IPS-NIHi11 (cell line): Measurements from ENCODE around the gene APOC1.
"Not testable (repeated sequence)": the region's sequence is repeated elsewhere in the genome, so short reads cannot be mapped to it uniquely, and the experiment has no call there.

Experiments used
- DNase-seq: peaks from one replicate; pipeline ENCODE4 v3.0.0; 2012; ENCODE audit warnings: mixed read lengths, low spot score

APOC1 gene

DNA sequence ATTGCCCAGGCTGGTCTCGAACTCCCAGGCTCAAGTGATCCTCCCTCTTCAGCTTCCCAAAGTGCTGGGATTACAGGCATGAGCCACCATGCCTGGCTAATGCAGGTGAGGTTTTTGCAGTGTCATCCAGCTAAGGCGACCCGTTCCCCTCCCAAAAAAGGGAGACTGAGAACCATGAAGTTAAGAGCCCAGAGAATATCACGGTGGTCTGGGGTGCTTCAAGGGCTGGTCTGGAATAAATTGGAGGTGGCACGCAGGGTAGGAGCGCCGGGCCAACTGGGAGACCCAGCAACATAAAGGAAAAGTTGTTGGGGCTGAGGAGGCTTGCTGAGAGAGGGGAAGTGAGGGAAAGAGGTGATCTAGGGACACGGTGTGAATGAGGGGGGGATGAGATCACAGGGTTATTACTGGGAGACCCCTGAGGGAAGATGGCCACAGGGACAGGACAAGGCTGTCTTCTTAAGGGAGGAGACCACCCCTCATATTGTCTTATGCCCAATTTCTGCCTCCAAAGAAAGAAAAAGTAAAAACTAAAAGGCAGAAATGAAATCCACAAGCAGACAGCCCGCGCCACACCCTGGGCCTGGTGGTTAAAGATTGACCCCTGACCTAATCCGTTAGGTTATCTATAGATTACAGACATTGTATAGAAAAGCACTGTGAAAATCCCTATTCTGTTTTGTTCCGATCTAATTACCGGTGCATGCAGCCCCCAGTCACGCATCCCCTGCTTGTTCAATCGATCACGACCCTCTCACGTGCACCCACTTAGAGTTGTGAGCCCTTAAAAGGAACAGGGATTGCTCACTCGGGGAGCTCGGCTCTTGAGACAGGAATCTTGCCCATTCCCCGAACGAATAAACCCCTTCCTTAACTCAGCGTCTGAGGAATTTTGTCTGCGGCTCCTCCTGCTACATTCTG, 636 bp upstream of the APOC1 start:
- not testable (repeated sequence) for DNase-seq

DNA sequence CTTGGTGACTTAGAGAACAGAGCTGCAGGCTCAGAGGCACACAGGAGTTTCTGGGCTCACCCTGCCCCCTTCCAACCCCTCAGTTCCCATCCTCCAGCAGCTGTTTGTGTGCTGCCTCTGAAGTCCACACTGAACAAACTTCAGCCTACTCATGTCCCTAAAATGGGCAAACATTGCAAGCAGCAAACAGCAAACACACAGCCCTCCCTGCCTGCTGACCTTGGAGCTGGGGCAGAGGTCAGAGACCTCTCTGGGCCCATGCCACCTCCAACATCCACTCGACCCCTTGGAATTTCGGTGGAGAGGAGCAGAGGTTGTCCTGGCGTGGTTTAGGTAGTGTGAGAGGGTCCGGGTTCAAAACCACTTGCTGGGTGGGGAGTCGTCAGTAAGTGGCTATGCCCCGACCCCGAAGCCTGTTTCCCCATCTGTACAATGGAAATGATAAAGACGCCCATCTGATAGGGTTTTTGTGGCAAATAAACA, 9.9 kb downstream of the APOC1 start:
- DNase-seq = no peak

DNA sequence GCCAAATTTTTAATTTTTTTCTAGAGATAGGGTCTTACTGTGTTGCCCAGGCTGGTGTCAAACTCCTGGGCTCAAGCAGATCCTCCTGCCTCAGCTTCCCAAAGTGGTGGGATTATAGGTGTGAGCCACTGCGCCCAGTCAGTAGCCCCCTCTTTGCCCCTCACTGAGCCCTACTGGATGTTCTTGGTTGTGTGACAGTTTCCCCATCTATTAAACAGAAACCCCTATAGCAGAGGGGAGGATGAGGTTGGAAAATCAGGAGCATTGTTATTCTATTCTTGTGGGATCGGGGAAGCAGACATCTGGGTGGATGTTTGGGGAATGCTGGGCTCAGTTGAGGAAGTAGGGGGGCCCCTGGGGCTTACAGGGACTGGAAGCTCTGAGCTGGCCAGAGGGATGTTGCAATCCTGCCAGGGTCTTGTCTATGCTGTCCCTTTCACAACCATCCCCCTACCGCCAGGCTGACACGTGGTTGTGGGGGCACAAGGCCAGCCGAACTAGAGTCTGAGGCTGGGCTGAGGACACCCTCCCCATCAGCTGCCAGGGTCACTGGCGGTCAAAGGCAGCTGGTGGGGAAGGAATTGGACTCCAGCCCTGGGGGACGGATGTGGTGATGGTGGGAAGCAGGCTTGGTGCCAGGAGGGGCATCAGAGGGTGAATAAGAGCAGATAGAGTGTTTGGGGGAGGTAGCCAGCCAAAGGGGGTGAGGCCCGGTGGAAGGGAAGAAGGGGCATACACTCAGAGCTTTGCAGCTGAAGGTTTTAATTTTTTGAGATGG, 10.9 kb downstream of the APOC1 start:
- no peak for DNase-seq

DNA sequence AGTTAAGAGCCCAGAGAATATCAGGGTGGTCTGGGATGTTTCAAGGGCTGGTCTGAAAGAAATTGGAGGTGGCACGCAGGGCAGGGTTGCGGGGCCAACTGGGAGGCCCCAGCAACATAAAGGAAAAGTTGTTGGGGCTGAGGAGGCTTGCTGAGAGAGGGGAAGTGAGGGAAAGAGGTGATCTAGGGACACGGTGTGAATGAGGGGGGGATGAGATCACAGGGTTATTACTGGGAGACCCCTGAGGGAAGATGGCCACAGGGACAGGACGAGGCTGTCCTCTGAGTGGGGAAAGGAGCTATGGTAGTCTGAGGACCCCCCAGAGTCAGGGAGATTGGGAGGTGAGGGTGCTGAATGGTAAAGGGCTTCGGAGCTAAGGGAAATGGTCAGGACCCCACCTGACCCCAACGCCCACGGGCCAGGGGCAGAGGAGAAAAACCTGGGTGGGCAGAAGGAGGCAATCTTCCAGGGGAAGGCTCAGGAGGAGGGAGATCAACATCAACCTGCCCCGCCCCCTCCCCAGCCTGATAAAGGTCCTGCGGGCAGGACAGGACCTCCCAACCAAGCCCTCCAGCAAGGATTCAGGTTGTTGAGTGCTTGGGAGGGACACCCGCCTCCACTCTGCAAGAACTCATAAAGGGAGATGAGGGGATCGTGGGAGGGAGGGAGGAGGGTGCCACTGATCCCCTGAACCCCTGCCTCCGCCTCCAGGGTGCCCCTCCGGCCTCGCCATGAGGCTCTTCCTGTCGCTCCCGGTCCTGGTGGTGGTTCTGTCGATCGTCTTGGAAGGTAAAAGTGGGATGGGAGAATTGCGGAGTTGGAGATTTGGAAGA, 12.1 kb downstream of the APOC1 start:
- not testable (repeated sequence) for DNase-seq

DNA sequence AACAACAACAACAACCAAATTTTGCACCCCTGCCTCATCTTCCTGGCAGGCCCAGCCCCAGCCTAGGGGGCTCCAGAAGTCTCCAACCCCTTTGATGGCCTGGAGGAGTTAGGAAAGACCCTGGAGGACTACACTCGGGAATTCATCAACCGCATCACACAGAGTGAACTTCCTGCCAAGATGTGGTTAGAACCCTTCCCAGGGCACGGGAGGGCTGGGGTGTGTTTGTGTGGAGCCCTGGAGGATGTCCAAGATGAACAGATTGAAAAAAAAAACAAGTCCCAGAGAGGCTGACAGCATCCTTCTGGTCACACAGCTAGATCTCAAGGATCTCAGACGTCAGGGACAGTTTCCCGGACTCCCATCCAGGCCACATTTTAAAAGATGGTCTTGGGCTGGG, 13.3 kb downstream of the APOC1 start:
- DNase-seq = no peak

DNA sequence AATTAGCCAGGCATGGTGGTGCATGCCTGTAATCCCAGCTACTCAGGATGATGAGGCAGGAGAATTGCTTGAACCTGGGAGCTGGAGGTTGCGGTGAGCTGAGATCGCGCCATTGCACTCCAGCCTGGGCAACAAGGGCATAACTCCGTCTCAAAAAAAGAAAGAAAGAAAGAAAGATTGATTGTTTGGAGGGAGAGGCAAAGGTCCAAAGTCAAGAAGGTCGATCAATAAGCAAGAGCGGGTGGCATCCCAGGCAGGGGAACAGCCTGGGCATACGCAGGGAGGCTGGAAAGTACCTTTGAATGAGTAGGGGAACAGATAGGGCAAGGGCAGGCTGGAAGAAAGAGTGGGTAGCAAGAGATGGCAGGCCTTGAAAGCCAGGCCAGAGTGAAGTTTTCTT, 15.7 kb downstream of the APOC1 start:
- no peak for DNase-seq

DNA sequence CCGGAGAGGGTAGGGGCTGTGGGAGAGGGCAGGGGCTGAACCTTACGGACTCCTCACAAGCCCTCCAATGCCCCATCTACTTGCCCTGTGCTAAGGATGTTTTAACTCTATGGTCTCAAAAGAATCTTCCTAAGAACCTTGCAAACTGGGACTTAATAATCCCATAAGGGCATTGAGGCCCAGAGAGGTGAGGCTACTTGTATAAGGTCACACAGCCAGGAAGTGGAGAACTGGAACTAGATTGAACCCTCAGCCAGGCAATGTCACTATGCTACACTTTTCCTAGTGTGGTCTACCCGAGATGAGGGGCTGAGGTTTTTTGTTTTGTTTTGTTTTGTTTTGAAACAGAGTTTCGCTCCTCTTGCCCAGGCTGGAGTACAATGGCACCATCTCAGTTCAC, 17.1 kb downstream of the APOC1 start:
- DNase-seq = no peak

DNA sequence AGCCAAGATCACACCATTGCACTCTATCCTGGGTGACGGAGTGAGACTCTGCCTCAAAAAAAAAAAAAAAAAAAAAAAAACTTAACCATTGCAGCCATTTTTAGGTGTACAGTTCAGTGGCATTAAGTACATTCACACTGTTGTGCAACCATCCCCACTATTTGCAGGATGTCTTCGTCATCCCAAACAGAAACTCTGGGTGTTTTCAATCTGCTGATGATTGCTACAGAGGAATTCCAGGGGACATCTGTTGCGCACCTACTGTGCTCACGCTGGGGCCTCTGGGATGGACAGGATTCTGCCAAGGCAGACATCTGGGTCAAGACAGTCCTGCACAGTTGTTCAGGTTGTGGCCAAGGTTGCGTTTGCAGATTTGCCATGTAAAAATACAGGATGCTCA, 25.3 kb downstream of the APOC1 start:
- DNase-seq = no peak

DNA sequence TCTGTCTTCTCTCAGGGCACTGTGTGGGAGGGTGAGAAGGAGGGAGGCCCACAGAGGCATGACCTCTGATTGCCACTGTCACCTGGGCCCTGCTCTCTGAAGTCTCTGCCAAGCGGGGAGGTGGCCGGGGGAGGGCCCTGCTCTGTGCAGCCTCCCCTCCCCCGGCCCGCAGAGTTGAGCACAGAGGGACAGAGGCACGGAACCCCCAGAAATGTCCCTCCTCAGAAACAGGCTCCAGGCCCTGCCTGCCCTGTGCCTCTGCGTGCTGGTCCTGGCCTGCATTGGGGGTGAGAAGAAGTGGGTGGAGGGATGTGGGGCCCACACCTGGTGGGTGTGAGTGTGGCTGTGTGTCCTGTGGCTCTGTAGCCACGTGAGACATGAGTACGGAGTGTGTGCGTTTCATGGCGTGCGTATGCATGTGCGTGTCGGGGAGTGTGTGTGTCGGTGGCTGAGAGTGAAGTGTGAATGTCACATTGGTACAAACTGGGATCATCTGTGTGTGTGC, 27.7 kb downstream of the APOC1 start, which contains the start of gene APOC4:
APOC4 (plus strand) TSS at position 171 of the 505 bp plus-strand sequence; CDS start at position 212, 41 bp downstream.
- DNase-seq = no peak

DNA sequence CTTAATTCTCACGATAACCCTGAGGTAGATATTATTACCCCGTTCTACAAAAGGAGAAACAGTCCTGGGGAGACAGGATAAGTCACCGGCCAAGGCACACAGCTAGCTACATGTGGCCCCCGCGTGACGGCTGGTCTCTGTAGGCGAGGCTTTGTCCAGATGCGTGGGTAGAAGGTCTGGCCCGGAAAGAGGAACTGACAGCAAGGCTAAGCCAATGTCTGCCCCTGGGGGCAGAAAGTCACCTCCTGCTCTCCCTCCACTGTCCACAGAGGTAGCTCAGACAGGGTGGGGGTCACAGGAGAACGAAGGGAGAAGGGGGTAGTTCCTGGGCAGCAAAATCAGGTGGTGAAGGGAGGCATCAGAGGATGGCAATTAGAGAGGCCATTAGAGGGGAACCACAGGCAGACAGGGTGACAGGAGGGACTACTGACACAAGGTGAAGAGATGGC, 29.4 kb downstream of the APOC1 start:
- peak; percentile 25 for DNase-seq

DNA sequence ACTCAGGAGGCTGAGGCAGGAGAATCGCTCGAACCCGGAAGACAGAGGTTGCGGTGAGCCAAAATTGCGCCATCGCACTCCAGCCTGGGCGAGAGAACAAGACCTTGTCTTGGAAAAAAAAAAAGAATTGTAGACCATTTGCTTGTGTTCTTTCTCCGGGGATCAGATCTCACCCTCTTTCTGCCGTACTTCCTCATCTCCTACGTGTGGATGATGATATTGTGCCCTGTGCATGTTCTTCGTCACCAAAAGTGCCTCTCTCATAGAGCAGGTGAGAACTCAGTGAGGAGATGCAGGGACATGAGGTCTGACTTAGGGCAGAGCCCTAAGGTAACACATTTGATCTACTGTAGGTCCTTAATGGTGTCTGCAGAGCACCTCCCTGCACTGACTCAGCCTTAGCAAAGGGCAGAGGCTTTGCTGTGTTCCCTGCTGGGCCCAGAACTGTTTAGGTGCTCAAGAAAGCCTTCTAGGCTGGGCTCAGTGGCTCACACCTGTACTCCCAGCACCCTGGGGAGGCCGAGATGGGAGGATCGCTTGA, 32.7 kb downstream of the APOC1 start:
- DNase-seq = no peak

DNA sequence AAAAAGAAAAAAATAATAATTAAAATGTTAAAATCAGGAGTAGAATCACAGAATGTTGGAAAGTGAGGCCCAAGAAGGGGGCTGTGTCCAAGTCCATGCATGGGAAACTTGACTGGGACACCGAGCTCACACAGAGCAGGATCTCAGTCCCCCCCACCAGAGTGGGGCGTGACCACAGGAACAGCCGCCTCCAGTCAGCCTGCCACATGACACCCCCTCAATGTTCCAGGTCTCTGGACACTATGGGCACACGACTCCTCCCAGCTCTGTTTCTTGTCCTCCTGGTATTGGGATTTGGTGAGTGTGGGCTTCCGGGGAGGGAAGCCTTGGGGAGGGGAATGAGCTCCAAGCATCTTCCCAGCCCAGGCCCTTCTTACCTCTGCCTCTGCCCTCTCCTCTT, 33.8 kb downstream of the APOC1 start:
- DNase-seq = no peak

DNA sequence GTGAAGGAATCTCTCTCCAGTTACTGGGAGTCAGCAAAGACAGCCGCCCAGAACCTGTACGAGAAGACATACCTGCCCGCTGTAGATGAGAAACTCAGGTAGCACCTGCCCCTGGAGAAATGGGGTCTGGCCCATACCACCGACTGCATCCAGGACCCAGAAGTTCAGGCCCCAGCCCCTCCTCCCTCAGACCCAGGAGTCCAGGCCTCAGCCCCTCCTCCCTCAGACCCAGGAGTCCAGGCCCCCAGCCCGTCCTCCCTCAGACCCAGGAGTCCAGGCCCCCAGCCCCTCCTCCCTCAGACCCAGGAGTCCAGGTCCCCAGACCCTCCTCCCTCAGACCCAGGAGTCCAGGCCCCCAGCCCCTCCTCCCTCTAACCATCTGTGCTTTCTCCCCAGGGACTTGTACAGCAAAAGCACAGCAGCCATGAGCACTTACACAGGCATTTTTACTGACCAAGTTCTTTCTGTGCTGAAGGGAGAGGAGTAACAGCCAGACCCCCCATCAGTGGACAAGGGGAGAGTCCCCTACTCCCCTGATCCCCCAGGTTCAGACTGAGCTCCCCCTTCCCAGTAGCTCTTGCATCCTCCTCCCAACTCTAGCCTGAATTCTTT, 34.5 kb downstream of the APOC1 start:
- DNase-seq = no peak

DNA sequence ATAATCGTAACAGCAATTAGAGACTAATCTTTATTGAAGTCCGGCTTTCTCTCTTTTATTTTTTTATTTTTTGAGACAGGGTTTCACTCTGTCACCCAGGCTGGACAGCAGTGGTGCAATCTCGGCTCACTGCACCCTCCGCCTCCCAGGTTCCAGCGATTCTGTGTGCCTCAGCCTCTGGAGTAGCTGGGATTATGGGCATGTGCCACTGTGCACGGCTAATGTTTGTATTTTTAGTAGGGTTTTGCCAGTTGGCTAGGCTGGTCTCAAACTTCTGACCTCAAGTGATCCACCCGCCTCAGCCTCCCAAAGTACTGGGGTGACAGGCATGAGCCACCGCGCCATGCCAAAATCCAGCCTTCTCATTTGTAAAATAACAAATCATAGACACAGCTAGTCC, 35.1 kb downstream of the APOC1 start:
- DNase-seq = no peak

DNA sequence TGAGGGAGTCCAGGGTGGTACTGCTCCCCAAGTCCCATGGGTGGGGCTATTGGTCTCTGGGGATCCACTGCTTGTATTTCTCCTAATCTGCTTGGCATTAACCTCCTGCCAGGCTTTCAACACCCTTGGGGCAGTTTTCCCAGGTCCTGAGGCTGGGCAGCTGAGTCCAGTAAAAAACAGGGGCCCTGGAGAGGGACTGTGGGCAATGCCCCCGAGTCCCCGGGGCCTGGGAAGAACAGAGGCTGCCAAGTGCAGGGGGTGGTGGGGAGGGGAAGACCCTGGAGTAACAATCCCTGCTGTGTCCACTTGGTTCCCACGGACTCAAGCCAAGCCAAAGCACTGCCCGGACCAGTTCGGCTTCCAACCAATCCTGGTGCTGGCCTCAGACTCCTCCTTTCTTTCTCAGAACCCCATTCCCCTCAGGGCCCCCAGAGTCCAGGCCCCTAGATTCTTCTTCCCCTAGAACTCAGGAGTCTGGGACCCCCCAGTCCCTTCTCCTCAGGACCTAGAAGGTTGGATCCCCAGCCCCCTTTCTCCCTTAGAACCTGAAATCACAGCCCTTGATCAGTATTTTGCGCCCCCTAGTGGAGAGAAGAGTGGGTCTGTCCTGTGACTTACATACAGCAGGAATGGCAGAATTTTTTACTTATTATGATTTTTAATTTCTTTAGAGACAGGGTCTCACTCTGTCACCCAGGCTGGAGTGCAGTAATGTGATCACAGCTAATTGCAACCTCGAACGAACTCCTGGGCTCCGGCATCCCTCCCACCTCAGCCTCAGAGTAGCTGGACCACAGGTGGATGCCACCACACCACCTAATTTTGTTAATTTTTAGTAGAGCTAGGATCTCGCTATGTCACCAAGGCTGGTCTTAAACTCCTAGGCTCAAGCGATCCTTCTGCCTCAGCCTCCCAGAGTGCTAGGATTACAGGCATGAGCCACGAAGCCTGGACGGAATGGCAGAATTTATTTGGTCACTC, 37.1 kb downstream of the APOC1 start:
- DNase-seq = peak; percentile 85

DNA sequence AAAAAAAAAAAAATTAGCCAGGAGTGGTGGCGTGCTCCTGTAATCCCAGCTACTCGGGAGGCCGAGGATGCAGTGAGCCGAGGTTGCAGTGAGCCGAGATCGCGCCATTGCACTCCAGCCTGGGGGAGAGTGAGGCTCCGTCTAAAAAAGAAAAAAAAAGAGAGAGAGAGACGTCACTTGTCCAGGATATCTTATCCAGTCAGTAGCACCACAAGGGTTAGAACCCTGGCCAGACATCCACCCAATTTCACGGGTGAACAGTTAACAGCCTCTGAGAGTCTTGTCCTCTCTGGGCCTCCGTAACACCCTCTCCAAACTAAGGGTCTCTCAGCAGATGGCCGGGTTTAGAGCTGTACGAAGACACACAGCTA, 39.9 kb downstream of the APOC1 start:
- DNase-seq = no peak

DNA sequence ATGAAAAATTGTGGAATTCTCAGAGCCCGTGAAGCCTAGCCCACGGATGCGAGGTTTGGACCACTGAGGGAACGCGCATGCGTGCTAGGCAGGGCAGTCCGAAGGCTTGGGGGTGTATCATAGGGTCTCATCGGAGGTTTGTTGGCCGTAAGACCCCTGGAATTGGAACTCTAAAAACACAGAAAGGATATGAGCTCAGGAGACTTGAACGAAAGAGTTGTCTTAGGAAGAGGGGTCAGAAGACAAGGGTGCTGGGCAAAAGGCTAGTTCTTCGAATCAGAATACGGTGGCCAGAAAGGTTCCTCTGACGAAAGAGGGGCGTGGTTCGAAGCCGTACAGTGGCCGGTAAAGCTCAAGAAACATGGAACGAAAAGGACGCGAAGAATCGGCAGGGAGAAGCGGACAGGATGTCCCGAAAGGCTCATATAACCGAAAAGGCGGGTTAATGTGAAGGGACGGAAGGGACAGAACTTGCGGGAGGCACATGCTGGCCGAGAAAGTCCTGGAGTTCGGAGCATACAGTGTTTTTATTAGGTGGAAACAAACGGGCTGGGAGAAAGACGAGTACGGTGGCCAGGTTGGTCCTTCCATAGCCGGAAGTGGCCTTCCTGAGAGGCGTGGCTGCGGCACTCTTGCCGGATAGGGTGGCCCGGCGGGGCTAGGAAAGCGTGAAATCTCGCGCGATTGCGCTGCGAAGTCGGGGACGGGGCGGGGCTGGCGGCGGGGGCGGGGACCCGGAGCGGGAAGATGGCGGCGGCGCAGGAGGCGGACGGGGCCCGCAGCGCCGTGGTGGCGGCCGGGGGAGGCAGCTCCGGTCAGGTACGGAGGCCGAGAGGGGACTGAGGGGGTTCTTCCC, 40.5 kb downstream of the APOC1 start, which contains the start of gene CLPTM1:
CLPTM1 (plus strand) TSS at position 732 of the 856 bp plus-strand sequence; CDS start at position 748, 16 bp downstream.
- DNase-seq = peak; percentile 99
